HL-60 (cell line): ENCODE measurements around the gene SORCS1.

Experiments
- DNase-seq, 2 experiments: peaks; one replicate each; pipeline ENCODE4 v3.0.0-alpha.2; 2010 to 2020; ENCODE audit warnings: low read depth in 1 of 2, low spot score in 1 of 2
- H3K27ac ChIP-seq: fragments of 250-450 bp; sonication (Bioruptor Pico); replicated peaks from 2 replicates; pipeline ENCODE4 v1.5.1; 2020; ENCODE audit warnings: mild to moderate bottlenecking, moderate library complexity
- H3K27me3 ChIP-seq: fragments of 250-450 bp; sonication (Bioruptor Pico); 2 replicates; pipeline ENCODE4 v1.5.1; 2021; ENCODE audit warnings: mild to moderate bottlenecking, moderate library complexity; ENCODE audit not compliant: insufficient read depth, poor library complexity, severe bottlenecking
- H3K4me3 ChIP-seq: replicated peaks from 2 replicates; pipeline ENCODE4 v1.5.1; 2011; ENCODE audit warnings: mild to moderate bottlenecking, control low read depth, low read length; ENCODE audit not compliant: insufficient read depth
- CTCF ChIP-seq: IDR thresholded peaks from one replicate; pipeline ENCODE4 v1.5.1; 2011; ENCODE audit warnings: low read length, control low read depth, inconsistent platforms; ENCODE audit not compliant: insufficient read depth
- GABPA ChIP-seq: IDR thresholded peaks from 2 replicates; pipeline ENCODE4 v1.6.1; 2012; ENCODE audit warnings: low read depth
- POLR2AphosphoS5 ChIP-seq: IDR thresholded peaks from 2 replicates; pipeline ENCODE4 v1.6.1; 2012; ENCODE audit warnings: low read depth
- SPI1 ChIP-seq: IDR thresholded peaks from 2 replicates; pipeline ENCODE4 v1.6.1; 2012; ENCODE audit warnings: low read depth, mild to moderate bottlenecking, borderline replicate concordance
- TF ChIP-seq, protein P1 (sequence below): IDR thresholded peaks from 2 replicates; pipeline ENCODE4 v1.6.1; 2012; ENCODE audit warnings: low read depth; ENCODE audit not compliant: insufficient replicate concordance

The SORCS1 gene

GRCh38 chr10:106785528-106785927, 379.0 kb downstream of the SORCS1 start:
- no peaks in the 10 kb centered on the region for H3K27me3 ChIP-seq
- no peak for DNase-seq
- no peak overlapping the region for H3K27ac ChIP-seq
- TF ChIP-seq SPI1 (no peak), POLR2AphosphoS5 (no peak), GABPA (no peak), CTCF (no peak)
- TF ChIP-seq, protein P1, sequence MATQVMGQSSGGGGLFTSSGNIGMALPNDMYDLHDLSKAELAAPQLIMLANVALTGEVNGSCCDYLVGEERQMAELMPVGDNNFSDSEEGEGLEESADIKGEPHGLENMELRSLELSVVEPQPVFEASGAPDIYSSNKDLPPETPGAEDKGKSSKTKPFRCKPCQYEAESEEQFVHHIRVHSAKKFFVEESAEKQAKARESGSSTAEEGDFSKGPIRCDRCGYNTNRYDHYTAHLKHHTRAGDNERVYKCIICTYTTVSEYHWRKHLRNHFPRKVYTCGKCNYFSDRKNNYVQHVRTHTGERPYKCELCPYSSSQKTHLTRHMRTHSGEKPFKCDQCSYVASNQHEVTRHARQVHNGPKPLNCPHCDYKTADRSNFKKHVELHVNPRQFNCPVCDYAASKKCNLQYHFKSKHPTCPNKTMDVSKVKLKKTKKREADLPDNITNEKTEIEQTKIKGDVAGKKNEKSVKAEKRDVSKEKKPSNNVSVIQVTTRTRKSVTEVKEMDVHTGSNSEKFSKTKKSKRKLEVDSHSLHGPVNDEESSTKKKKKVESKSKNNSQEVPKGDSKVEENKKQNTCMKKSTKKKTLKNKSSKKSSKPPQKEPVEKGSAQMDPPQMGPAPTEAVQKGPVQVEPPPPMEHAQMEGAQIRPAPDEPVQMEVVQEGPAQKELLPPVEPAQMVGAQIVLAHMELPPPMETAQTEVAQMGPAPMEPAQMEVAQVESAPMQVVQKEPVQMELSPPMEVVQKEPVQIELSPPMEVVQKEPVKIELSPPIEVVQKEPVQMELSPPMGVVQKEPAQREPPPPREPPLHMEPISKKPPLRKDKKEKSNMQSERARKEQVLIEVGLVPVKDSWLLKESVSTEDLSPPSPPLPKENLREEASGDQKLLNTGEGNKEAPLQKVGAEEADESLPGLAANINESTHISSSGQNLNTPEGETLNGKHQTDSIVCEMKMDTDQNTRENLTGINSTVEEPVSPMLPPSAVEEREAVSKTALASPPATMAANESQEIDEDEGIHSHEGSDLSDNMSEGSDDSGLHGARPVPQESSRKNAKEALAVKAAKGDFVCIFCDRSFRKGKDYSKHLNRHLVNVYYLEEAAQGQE: no peak
- H3K4me3 ChIP-seq: no peak overlapping the region

- no peak for DNase-seq
- Histone ChIP-seq H3K4me3 (no peak overlapping the region), H3K27me3 (no peaks in the 10 kb centered on the region), H3K27ac (no peak overlapping the region)
- TF ChIP-seq POLR2AphosphoS5: no peak
- no peak for TF ChIP-seq GABPA
- TF ChIP-seq CTCF: no peak
- no peak for TF ChIP-seq SPI1
- TF ChIP-seq, protein P1: no peak
Measured at GRCh38 chr10:106780632-106781031, 383.9 kb downstream of the SORCS1 start.

GRCh38 chr10:106777841-106778240, 386.7 kb downstream of the SORCS1 start:
- H3K4me3 ChIP-seq: no peak overlapping the region

More at GRCh38 chr10:106777841-106778240, 386.7 kb downstream of the SORCS1 start:
- Histone ChIP-seq H3K27ac (no peak overlapping the region), H3K27me3 (no peaks in the 10 kb centered on the region)
- no peak for TF ChIP-seq SPI1
- no peak for TF ChIP-seq GABPA
- TF ChIP-seq CTCF: no peak
- TF ChIP-seq, protein P1: no peak
- no peak for TF ChIP-seq POLR2AphosphoS5
- DNase-seq: no peak
